Subcutaneous adipose tissue (tissue), 4 donors: ENCODE results near the gene TRIO. TPM values are rescaled to one million over a fixed set of nuclear protein-coding genes. Genes with fewer than 3 reads are reported as not detected.

Source experiments
- total RNA-seq, 4 donors: library from RNA; depleted of rRNA; stranded (reverse); fragments of >200 nt; gene quantifications; one replicate each; pipeline ENCODE4 v1.1.0, GENCODE V29; 2016
- TF ChIP-seq, protein P1 (sequence below): fragments of 450-650 bp; IDR thresholded peaks from one replicate; pipeline ENCODE4 v1.5.1; 2016; ENCODE audit warnings: low read depth, mild to moderate bottlenecking, control low read depth, antibody characterized with exemption, moderate library complexity

The TRIO gene
- total RNA-seq, 4 donors from 2014 or later: 193 to 238 (median 212) TPM

DNA sequence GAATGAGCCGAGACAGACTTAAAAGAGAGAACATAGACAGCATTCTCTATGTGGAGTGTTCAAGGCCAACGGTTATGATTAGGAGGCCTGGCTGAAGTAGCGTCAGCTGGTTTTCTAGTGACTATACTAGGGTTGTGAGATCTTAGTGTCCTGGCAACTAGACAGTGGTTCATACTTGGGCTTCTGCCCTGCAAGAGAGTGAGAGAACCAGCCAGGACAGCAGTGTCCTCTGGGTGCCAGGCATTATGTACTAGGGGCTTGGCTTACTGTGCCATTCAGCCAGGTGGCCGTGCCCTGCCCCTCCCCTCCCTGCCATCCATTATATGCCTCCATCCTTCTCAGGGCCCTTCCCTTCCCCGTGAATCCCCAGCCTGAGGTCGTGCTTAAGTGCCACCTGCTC is 56.8 kb downstream of the TRIO start:
- TF ChIP-seq, protein P1, sequence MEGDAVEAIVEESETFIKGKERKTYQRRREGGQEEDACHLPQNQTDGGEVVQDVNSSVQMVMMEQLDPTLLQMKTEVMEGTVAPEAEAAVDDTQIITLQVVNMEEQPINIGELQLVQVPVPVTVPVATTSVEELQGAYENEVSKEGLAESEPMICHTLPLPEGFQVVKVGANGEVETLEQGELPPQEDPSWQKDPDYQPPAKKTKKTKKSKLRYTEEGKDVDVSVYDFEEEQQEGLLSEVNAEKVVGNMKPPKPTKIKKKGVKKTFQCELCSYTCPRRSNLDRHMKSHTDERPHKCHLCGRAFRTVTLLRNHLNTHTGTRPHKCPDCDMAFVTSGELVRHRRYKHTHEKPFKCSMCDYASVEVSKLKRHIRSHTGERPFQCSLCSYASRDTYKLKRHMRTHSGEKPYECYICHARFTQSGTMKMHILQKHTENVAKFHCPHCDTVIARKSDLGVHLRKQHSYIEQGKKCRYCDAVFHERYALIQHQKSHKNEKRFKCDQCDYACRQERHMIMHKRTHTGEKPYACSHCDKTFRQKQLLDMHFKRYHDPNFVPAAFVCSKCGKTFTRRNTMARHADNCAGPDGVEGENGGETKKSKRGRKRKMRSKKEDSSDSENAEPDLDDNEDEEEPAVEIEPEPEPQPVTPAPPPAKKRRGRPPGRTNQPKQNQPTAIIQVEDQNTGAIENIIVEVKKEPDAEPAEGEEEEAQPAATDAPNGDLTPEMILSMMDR: no peak

DNA sequence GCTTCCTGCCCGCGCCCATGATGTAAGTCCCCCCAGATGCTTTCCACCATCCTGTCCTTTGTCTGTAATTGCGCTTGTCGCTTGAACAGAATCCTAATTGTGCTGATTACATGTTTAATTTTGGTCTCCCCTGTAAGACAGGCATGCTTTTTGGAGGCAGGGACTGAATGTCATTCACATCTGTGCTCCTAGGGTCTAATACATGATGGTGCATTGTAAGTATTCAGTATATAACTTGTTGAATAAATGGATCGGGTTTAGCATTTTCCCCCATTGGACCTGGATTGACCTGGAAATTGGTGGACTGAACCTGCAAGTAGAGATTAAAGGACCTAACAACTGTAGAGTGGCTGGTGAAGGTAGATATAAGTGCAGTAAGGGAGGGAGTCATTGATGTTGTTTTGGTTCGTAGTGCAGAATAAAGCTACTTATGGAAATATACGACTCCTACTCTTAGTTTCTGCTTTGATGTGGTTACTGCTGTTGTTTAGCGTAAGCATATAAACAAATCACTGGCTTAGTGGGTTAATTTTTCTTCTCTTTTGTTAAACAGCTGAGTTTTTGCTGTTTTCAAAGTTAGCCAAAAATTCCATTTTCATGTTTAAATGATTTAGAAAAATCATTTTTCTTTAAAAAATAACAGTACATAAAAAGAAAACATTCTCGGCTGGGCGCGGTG is 57.3 kb downstream of the TRIO start:
- TF ChIP-seq, protein P1: no peak

DNA sequence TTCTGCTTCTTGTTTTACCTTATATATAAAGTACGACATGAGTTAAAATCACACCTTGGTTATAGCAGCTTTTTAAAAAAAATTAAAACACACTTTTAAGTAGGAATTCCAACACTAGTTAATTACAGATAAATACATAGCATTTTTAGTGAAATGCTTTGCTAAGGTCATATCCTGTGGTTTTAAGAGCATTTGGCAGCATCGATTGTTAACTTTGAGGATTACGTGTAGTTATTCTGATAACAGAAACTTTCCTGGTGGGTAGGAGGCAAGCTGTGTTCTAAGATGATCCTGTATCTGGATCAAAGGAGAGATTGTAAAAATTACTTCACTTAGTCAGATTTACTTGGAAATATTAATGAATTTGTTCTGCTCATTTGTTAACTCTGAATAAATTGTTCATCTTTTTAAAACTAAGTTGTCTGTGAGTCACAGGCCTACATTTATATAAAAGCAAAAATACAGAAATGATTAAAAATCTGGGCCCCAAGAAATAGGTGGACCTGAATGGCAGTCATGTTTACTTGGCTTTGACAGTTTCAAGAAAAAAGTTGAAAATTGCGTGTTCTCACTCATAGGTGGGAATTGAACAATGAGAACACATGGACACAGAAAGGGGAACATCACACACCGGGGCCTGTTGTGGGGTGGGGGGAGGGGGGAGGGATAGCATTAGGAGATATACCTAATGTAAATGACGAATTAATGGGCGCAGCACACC is 58.3 kb downstream of the TRIO start:
- TF ChIP-seq, protein P1: no peak

DNA sequence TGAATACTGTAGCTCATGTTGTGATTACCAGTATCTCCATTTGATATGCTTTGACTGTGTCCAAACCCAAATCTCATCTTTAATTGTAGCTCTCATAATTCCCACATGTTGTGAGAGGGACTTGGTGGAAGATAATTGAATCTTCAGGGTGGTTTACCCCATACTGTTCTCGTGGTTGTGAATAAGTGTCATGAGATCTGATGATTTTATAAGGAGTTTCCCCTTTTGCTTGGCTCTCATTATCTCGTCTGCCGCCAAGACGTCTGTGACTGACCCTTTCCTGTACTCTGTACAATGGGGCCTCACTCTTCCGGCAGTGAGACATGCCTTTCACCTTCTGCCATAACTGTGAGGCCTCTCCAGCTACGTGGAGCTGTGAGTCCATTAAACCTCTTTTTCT is 59.3 kb downstream of the TRIO start:
- TF ChIP-seq, protein P1: no peak

DNA sequence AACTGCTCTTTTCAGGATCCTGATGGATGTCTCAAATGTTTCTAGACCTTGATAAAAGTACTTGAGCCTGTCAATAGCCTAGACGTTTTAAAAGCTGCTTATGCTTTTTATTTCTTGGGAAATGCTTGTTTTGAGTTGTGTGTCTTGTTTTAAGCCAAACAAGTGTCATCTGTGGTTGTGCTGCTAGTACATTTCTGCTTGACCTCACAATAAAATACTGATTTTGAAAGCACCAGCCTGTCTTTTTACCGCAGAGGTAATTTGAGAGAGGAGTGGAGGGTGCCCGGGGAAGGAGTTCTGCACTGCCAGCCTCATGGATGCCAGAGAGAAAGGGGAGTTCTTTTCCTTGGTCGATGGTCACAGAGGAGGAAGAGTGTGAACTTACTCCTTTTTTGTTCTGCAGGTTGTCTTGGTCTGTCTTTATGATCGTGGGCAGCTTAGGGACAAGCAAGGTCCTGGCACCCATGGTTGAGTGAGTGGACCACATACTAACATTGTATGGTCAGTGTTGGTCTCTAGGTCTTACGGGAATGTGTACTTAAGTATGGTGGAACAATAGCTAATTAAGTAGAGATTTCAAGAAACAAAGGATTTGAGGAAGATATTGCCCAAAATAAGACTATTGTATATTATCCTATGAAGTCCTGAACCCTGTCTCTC is 61.0 kb downstream of the TRIO start:
- TF ChIP-seq, protein P1: no peak

DNA sequence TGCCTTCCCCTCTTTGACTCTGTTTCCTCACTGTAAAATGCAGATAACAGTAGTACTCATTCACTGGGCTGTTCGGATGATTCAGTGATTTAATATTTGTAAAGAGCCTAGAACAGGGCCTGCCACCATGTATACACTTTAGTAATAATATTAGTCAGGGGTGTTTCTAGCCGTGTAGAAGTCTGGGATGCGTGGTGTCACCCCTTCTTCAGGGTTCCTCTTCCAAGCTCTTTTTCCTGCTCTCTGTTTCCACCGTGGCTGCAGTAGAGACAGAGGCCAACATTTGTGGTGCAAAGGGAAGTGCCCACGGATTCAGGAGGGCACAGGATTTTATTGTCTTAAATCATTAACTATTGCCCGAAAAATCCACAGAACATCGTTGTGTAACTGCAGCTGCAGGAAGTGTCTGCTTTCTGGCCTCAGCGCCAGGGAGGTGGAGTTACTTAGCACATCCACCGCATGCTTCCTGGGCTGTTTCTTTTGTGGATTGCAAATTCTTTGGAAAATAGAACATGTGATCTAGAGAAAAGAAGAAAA is 61.7 kb downstream of the TRIO start:
- TF ChIP-seq, protein P1: no peak

DNA sequence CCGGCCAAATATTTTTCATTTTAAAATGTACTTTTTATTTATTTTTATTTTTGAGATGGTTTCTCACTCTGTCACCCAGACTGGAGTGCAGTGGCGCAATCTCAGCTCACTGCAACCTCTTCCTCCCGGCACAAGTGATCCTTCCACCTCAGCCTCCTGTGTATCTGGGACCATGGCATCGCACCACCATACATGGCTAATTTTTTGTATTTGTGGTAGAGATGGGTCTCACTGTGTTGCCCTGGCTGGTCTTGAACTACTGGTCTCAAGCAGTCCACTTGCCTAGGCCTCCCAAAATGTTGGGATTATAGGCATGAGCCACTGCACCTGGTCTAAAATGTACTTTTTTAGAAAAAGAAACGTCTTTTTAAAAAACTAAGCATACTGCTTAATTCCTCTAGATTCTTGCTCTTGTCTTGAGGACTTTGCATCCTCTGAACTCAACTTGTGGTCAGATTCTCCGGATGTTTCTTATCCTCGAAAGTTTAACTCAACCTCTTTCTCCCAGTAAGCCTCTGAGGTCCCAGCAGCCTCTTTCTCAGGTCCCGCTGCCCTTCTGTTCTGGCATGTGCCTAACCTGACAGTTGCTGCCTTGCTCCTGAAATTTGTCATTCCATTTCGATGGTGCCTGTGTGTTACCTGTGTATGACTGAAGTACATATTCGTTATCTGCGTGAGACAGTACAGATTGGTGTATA is 63.0 kb downstream of the TRIO start:
- TF ChIP-seq, protein P1: no peak
